ENCODE data around the gene RBM19.

- no peak for TF ChIP-seq CTCF (IDR thresholded peaks at IDR 0.05)
- TF ChIP-seq POLR2A (IDR thresholded peaks at IDR 0.05), result no peak
Measured at GRCh38 chr12:113813229-113813541, 152.9 kb downstream of the RBM19 start.
